Esophagus muscularis mucosa (tissue), 4 donors: Measurements from ENCODE around the gene TTC39B. TPM values are rescaled to one million over a fixed set of nuclear protein-coding genes. Genes with fewer than 3 reads are reported as not detected.
A peak's percentile ranks its signal among the peaks of the same experiment; 100 is the strongest.

Source experiments
- DNase-seq: peaks from one replicate; pipeline ENCODE4 v3.0.0-alpha.2; 2017; ENCODE audit errors: extremely low spot score
- H3K27ac ChIP-seq, 4 donors: fragments of 200-600 bp; sonication (generic); replicated peaks in 1 of 4; 1 replicate in 3 of 4; 2 replicates in 1 of 4; pipeline ENCODE4 v1.5.1; 2016 to 2019; ENCODE audit warnings: mild to moderate bottlenecking in 1 of 4
- H3K27me3 ChIP-seq, 4 donors: fragments of 200-600 bp; sonication (generic); one replicate each; pipeline versions ENCODE4 v1.5.1 to v1.6.0; 2016 to 2019
- H3K36me3 ChIP-seq, 4 donors: fragments of 200-600 bp; sonication (generic); one replicate each; pipeline ENCODE4 v1.5.1; 2016 to 2019
- H3K4me1 ChIP-seq, 4 donors: fragments of 200-600 bp; sonication (generic); one replicate each; pipeline ENCODE4 v1.5.1; 2016 to 2019
- H3K4me3 ChIP-seq, 4 donors: fragments of 200-600 bp; sonication (generic); 1 replicate in 2 of 4; 2 replicates in 2 of 4; pipeline ENCODE4 v1.5.1; 2016 to 2019; ENCODE audit warnings: mild to moderate bottlenecking in 4 of 4, moderate library complexity in 1 of 4
- H3K9me3 ChIP-seq, 4 donors: fragments of 200-600 bp; sonication (generic); 1 replicate in 3 of 4; 2 replicates in 1 of 4; pipeline ENCODE4 v1.5.1; 2016 to 2019
- EP300 ChIP-seq: sonication (generic); formaldehyde crosslinking; IDR thresholded peaks from one replicate; pipeline ENCODE4 v1.6.1; 2017; ENCODE audit warnings: antibody characterized with exemption
- POLR2A ChIP-seq: fragments of 450-650 bp; IDR thresholded peaks from one replicate; pipeline ENCODE4 v1.6.1; 2017; ENCODE audit warnings: antibody characterized with exemption, moderate library complexity, mild to moderate bottlenecking, low read depth
- POLR2AphosphoS5 ChIP-seq, 2 donors: sonication (generic); formaldehyde crosslinking; IDR thresholded peaks; one replicate each; pipeline ENCODE4 v1.6.1; 2017; ENCODE audit warnings: antibody characterized with exemption in 2 of 2
- WGBS: methylation state at CpG from one replicate; pipeline ENCODE4 v1.1.5; 2018; 5-methylcytosine and 5-hydroxymethylcytosine counted together
- intact Hi-C: fragments of 100-400 bp; cut with DNase I; formaldehyde crosslinking; loops from one replicate; pipeline ENCODE4 v1.15.1; 2023
- total RNA-seq, 4 donors: library from RNA; depleted of rRNA; stranded (reverse); fragments of >200 nt; gene quantifications; one replicate each; pipeline versions ENCODE4 v1.1.0 to v1.2.1, GENCODE V29; 2016
- TF ChIP-seq, protein P1 (sequence below), 3 experiments: fragments of 200-600 bp in 2 of 3; fragments of 450-650 bp in 1 of 3; sonication (generic) in 2 of 3; IDR thresholded peaks; one replicate each; pipeline ENCODE4 v1.5.1; 2017 to 2019; ENCODE audit warnings: antibody characterized with exemption in 3 of 3, mild to moderate bottlenecking in 2 of 3, moderate library complexity in 1 of 3

Gene TTC39B
- 10 to 100 TPM in 2 of 4 donors, 1 to 10 TPM in 2; 8.3 to 13.4 (median 10.9) TPM for total RNA-seq

- intact Hi-C loops = loop anchor here (5.0 kb wide), 1 partner anchor 95 kb away; no protein-coding TSS in a partner anchor
- H3K36me3 ChIP-seq = no peaks in the 10 kb centered on the region
- 0% methylated on average over 4 of the region's 67 CpGs for WGBS
- no peaks in the 10 kb centered on the region for H3K27me3 ChIP-seq
- peak; percentile 96 for DNase-seq
- no peaks in the 10 kb centered on the region for H3K9me3 ChIP-seq
- TF ChIP-seq EP300 (no peak), POLR2AphosphoS5 (IDR thresholded peaks at IDR 0.05) (peak; percentile 91 to 93), POLR2A (peak; percentile 47)
- TF ChIP-seq, protein P1, sequence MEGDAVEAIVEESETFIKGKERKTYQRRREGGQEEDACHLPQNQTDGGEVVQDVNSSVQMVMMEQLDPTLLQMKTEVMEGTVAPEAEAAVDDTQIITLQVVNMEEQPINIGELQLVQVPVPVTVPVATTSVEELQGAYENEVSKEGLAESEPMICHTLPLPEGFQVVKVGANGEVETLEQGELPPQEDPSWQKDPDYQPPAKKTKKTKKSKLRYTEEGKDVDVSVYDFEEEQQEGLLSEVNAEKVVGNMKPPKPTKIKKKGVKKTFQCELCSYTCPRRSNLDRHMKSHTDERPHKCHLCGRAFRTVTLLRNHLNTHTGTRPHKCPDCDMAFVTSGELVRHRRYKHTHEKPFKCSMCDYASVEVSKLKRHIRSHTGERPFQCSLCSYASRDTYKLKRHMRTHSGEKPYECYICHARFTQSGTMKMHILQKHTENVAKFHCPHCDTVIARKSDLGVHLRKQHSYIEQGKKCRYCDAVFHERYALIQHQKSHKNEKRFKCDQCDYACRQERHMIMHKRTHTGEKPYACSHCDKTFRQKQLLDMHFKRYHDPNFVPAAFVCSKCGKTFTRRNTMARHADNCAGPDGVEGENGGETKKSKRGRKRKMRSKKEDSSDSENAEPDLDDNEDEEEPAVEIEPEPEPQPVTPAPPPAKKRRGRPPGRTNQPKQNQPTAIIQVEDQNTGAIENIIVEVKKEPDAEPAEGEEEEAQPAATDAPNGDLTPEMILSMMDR (IDR thresholded peaks at IDR 0.05) = peak; percentile 9 to 46 (median 32)
- peak within 1 kb of the TSS; percentile 89 to 95 (median 94) for H3K27ac ChIP-seq
- peak within 1 kb of the TSS; percentile 87 to 98 (median 94) for H3K4me3 ChIP-seq
- H3K4me1 ChIP-seq = peaks cover 4 to 26% (median 17%) of the 10 kb centered on the region in 4 donors
Observed at GRCh38 chr9:15306757-15307522, at the start of gene TTC39B. Gene TTC39B, minus strand, starts transcription at chr9:15307216. Its CDS starts 91 bp downstream, at chr9:15307125.

GRCh38 chr9:15355669-15356068 is 48.7 kb upstream of the TTC39B start:
- H3K9me3 ChIP-seq = no peaks in the 10 kb centered on the region
- H3K27me3 ChIP-seq = no peaks in the 10 kb centered on the region
- H3K36me3 ChIP-seq = no peaks in the 10 kb centered on the region
- TF ChIP-seq POLR2A (no peak), POLR2AphosphoS5 (IDR thresholded peaks at IDR 0.05) (no peak), EP300 (no peak)
- TF ChIP-seq, protein P1 (IDR thresholded peaks at IDR 0.05) = no peak
- WGBS = 87% methylated on average over 6 of the region's 6 CpGs
- intact Hi-C loops = no loop called here
- no peaks in the 10 kb centered on the region for H3K4me1 ChIP-seq
- no peak for DNase-seq
- H3K4me3 ChIP-seq = no peak overlapping the region
- no peak overlapping the region for H3K27ac ChIP-seq

- intact Hi-C loops = no loop called here
- H3K9me3 ChIP-seq = no peaks in the 10 kb centered on the region
- H3K4me1 ChIP-seq = no peaks in the 10 kb centered on the region
- H3K27ac ChIP-seq = no peak overlapping the region
- no peak for TF ChIP-seq POLR2A
- TF ChIP-seq POLR2AphosphoS5 (IDR thresholded peaks at IDR 0.05) = no peak
- TF ChIP-seq, protein P1 (IDR thresholded peaks at IDR 0.05) = no peak
- no peak for DNase-seq
- no peak overlapping the region for H3K4me3 ChIP-seq
- no peaks in the 10 kb centered on the region for H3K36me3 ChIP-seq
- H3K27me3 ChIP-seq = no peaks in the 10 kb centered on the region
- WGBS = 79% methylated on average over 3 of the region's 3 CpGs
Observed at GRCh38 chr9:15354713-15355112, 47.7 kb upstream of the TTC39B start.

GRCh38 chr9:15353892-15354291 is 46.9 kb upstream of the TTC39B start:
- Histone ChIP-seq H3K9me3 (no peaks in the 10 kb centered on the region), H3K4me1 (no peaks in the 10 kb centered on the region), H3K27ac (no peak overlapping the region), H3K27me3 (no peaks in the 10 kb centered on the region), H3K4me3 (no peak overlapping the region), H3K36me3 (no peaks in the 10 kb centered on the region)
- WGBS = 82% methylated on average over 4 of the region's 4 CpGs
- intact Hi-C loops = no loop called here
- TF ChIP-seq POLR2AphosphoS5 (IDR thresholded peaks at IDR 0.05) = no peak
- TF ChIP-seq, protein P1 (IDR thresholded peaks at IDR 0.05) = no peak
- TF ChIP-seq EP300 = no peak
- TF ChIP-seq POLR2A = no peak
- DNase-seq = no peak
